RWPE2 (cell line): ENCODE results near the gene POU6F1.

ENCODE experiments used
- ATAC-seq: fragments of 200-7000 bp; cut with Tn5 transposase; 3 replicates; pipeline ENCODE4 v1.9.1; 2021; ENCODE audit warnings: low read depth
- DNase-seq: peaks from one replicate; pipeline ENCODE4 v3.0.0-alpha.2; 2020; ENCODE audit warnings: low spot score
- H3K27ac ChIP-seq: fragments of 450-650 bp; 2 replicates; pipeline ENCODE4 v1.5.1; 2017; ENCODE audit warnings: mild to moderate bottlenecking; ENCODE audit not compliant: poor library complexity, severe bottlenecking
- H3K27me3 ChIP-seq: fragments of 250-450 bp; sonication (Bioruptor Pico); 2 replicates; pipeline ENCODE4 v1.5.1; 2021; ENCODE audit warnings: mild to moderate bottlenecking, moderate library complexity; ENCODE audit not compliant: insufficient read depth, poor library complexity, severe bottlenecking
- H3K36me3 ChIP-seq: fragments of 250-450 bp; sonication (Bioruptor Pico); 2 replicates; pipeline ENCODE4 v1.5.1; 2020; ENCODE audit warnings: low read depth, mild to moderate bottlenecking, moderate library complexity
- H3K4me1 ChIP-seq: fragments of 250-450 bp; sonication (Bioruptor Pico); 2 replicates; pipeline ENCODE4 v1.5.1; 2021; ENCODE audit warnings: mild to moderate bottlenecking, moderate library complexity; ENCODE audit not compliant: insufficient read depth, poor library complexity, severe bottlenecking
- H3K4me3 ChIP-seq: fragments of 250-450 bp; sonication (Bioruptor Pico); 2 replicates; pipeline ENCODE4 v1.5.1; 2021; ENCODE audit warnings: mild to moderate bottlenecking, moderate library complexity; ENCODE audit not compliant: severe bottlenecking
- H3K9me3 ChIP-seq: fragments of 250-450 bp; sonication (Bioruptor Pico); 2 replicates; pipeline ENCODE4 v1.5.1; 2021; ENCODE audit warnings: mild to moderate bottlenecking, moderate library complexity; ENCODE audit not compliant: severe bottlenecking
- CTCF ChIP-seq: fragments of 450-650 bp; IDR thresholded peaks from one replicate; pipeline ENCODE4 v1.5.1; 2017; ENCODE audit warnings: mild to moderate bottlenecking, moderate library complexity; ENCODE audit not compliant: poor library complexity, severe bottlenecking

Gene POU6F1

GRCh38 chr12:51200156-51200555 is 17.7 kb downstream of the POU6F1 start:
- Histone ChIP-seq H3K4me3 (no peak overlapping the region), H3K27ac (no peak overlapping the region), H3K4me1 (no peaks in the 10 kb centered on the region), H3K27me3 (no peaks in the 10 kb centered on the region), H3K9me3 (no peaks in the 10 kb centered on the region), H3K36me3 (no peaks in the 10 kb centered on the region)
- no peak for ATAC-seq
- no peak for DNase-seq
- TF ChIP-seq CTCF = no peak

- no peaks in the 10 kb centered on the region for H3K4me1 ChIP-seq
- DNase-seq (no peak), ATAC-seq (no peak)
- TF ChIP-seq CTCF = no peak
- no peaks in the 10 kb centered on the region for H3K9me3 ChIP-seq
- no peaks in the 10 kb centered on the region for H3K36me3 ChIP-seq
- no peak overlapping the region for H3K27ac ChIP-seq
- H3K27me3 ChIP-seq = no peaks in the 10 kb centered on the region
- H3K4me3 ChIP-seq = no peak overlapping the region
Observed at GRCh38 chr12:51199366-51199945, 18.4 kb downstream of the POU6F1 start.

- no peak for TF ChIP-seq CTCF
- ATAC-seq (no peak), DNase-seq (no peak)
- Histone ChIP-seq H3K36me3 (no peaks in the 10 kb centered on the region), H3K27ac (no peak overlapping the region), H3K4me3 (no peak overlapping the region), H3K27me3 (no peaks in the 10 kb centered on the region), H3K4me1 (no peaks in the 10 kb centered on the region), H3K9me3 (no peaks in the 10 kb centered on the region)
Observed at GRCh38 chr12:51198568-51199365, 19.1 kb downstream of the POU6F1 start.

GRCh38 chr12:51197736-51198567 is 19.9 kb downstream of the POU6F1 start:
- Histone ChIP-seq H3K4me1 (no peaks in the 10 kb centered on the region), H3K27ac (no peak overlapping the region), H3K27me3 (no peaks in the 10 kb centered on the region), H3K4me3 (no peak overlapping the region), H3K9me3 (no peaks in the 10 kb centered on the region), H3K36me3 (no peaks in the 10 kb centered on the region)
- DNase-seq = no peak
- TF ChIP-seq CTCF = no peak
- no peak for ATAC-seq
